BLaER1 (cell line): ENCODE measurements around the gene TPCN2.
A peak's percentile ranks its signal among the peaks of the same experiment; 100 is the strongest.

ENCODE experiments used
- H3K27ac ChIP-seq: shearing (Covaris generic); formaldehyde crosslinking; 2 replicates; pipeline ENCODE4 v1.8.1; 2022
- H3K27me3 ChIP-seq: shearing (Covaris generic); formaldehyde crosslinking; 2 replicates; pipeline ENCODE4 v1.8.1; 2022
- H3K36me3 ChIP-seq: shearing (Covaris generic); formaldehyde crosslinking; 2 replicates; pipeline ENCODE4 v1.8.1; 2022
- H3K4me1 ChIP-seq: shearing (Covaris generic); formaldehyde crosslinking; 2 replicates; pipeline ENCODE4 v1.8.1; 2022
- H3K4me2 ChIP-seq: shearing (Covaris generic); formaldehyde crosslinking; 2 replicates; pipeline ENCODE4 v1.8.1; 2022
- H3K4me3 ChIP-seq: shearing (Covaris generic); formaldehyde crosslinking; 2 replicates; pipeline ENCODE4 v1.8.1; 2022
- H3K9ac ChIP-seq: shearing (Covaris generic); formaldehyde crosslinking; 2 replicates; pipeline ENCODE4 v1.8.1; 2022
- H3K9me3 ChIP-seq: shearing (Covaris generic); formaldehyde crosslinking; 2 replicates; pipeline ENCODE4 v1.8.1; 2022
- H4K20me1 ChIP-seq: shearing (Covaris generic); formaldehyde crosslinking; 2 replicates; pipeline ENCODE4 v1.8.1; 2022
- Cebpa-rat ChIP-seq: shearing (Covaris generic); IDR thresholded peaks from 2 replicates; pipeline ENCODE4 v1.8.1; 2022

Gene TPCN2

GRCh38 chr11:69100454-69101114 is 51.9 kb downstream of the TPCN2 start:
- Histone ChIP-seq H4K20me1 (peaks cover 100% of the 10 kb centered on the region), H3K36me3 (no peaks in the 10 kb centered on the region; the same call in 1 of the 2 replicates), H3K4me2 (no peak overlapping the region), H3K4me3 (no peak overlapping the region), H3K9me3 (no peaks in the 10 kb centered on the region), H3K9ac (no peak overlapping the region), H3K4me1 (peaks cover 25% of the 10 kb centered on the region), H3K27ac (no peak overlapping the region), H3K27me3 (peaks cover 14% of the 10 kb centered on the region; the same call in 1 of the 2 replicates)
- no peak for TF ChIP-seq Cebpa-rat

- TF ChIP-seq Cebpa-rat = no peak
- Histone ChIP-seq H3K27me3 (peaks cover 14% of the 10 kb centered on the region; the same call in 1 of the 2 replicates), H3K4me2 (no peak overlapping the region), H3K4me1 (peaks cover 31% of the 10 kb centered on the region), H3K9me3 (no peaks in the 10 kb centered on the region), H3K9ac (no peak overlapping the region), H3K36me3 (no peaks in the 10 kb centered on the region; the same call in 1 of the 2 replicates), H4K20me1 (peaks cover 100% of the 10 kb centered on the region), H3K27ac (no peak overlapping the region), H3K4me3 (no peak overlapping the region)
Measured at GRCh38 chr11:69101115-69101791, 52.5 kb downstream of the TPCN2 start.

GRCh38 chr11:69101792-69102695 is 53.3 kb downstream of the TPCN2 start:
- H3K4me3 ChIP-seq = no peak overlapping the region
- peaks cover 34% of the 10 kb centered on the region for H3K4me1 ChIP-seq
- H4K20me1 ChIP-seq = peaks cover 98% of the 10 kb centered on the region
- H3K9ac ChIP-seq = no peak overlapping the region
- no peak overlapping the region for H3K4me2 ChIP-seq
- TF ChIP-seq Cebpa-rat = no peak
- H3K27me3 ChIP-seq = peaks cover 14% of the 10 kb centered on the region; the same call in 1 of the 2 replicates
- H3K27ac ChIP-seq = no peak overlapping the region
- no peaks in the 10 kb centered on the region for H3K36me3 ChIP-seq
- H3K9me3 ChIP-seq = 0 out of 2 replicates have a peak, but pooled peaks cover 1% of the 10 kb centered on the region

- peaks cover 27% of the 10 kb centered on the region for H3K4me1 ChIP-seq
- no peak overlapping the region for H3K27ac ChIP-seq
- H3K27me3 ChIP-seq = peaks cover 14% of the 10 kb centered on the region; the same call in 1 of the 2 replicates
- no peak for TF ChIP-seq Cebpa-rat
- no peak overlapping the region for H3K9ac ChIP-seq
- peaks cover 10% of the 10 kb centered on the region; the same call in 1 of the 2 replicates for H3K9me3 ChIP-seq
- no peak overlapping the region for H3K4me2 ChIP-seq
- peaks cover 89% of the 10 kb centered on the region for H4K20me1 ChIP-seq
- H3K4me3 ChIP-seq = no peak overlapping the region
- H3K36me3 ChIP-seq = no peaks in the 10 kb centered on the region
Measured at GRCh38 chr11:69102732-69103615, 54.2 kb downstream of the TPCN2 start.

DNA sequence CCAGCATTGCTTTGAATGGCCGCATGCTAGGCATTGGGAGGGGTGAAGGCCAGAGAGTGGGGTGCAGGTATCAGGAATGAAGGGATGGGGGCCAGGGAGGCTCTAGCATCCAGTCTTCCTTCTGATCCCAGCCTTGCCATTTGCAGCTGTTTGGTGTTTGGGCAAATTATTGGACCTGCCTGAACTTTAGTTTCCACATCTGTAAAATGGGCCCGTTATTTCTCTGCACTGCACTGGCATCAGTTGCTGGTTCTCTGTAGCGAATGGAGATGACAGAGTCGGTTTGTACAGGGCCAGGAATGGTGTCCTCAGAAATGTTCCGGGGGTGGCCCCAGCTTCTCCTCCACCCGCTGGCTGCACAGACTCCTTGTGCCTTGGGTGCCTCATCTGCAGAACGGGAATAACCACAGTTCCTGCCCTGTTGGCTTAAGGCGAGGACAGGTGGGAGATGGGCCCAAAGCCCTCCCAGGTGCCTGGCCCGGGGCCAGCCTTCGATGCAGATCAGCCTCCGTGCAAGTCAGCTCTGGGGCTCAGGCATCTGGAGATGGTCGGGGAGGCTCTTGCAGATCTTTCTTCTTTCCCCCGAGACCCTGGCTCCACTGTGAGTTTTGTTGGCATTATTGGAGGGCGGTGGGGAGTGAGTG is 55.6 kb downstream of the TPCN2 start:
- H3K27me3 ChIP-seq = peaks cover 14% of the 10 kb centered on the region; the same call in 1 of the 2 replicates
- H3K27ac ChIP-seq = no peak overlapping the region
- peaks cover 75% of the 10 kb centered on the region for H4K20me1 ChIP-seq
- H3K9ac ChIP-seq = no peak overlapping the region
- no peak overlapping the region for H3K4me2 ChIP-seq
- TF ChIP-seq Cebpa-rat = no peak
- peaks cover 22% of the 10 kb centered on the region for H3K4me1 ChIP-seq
- H3K4me3 ChIP-seq = no peak overlapping the region
- H3K36me3 ChIP-seq = no peaks in the 10 kb centered on the region
- H3K9me3 ChIP-seq = peaks cover 16% of the 10 kb centered on the region; the same call in 1 of the 2 replicates

DNA sequence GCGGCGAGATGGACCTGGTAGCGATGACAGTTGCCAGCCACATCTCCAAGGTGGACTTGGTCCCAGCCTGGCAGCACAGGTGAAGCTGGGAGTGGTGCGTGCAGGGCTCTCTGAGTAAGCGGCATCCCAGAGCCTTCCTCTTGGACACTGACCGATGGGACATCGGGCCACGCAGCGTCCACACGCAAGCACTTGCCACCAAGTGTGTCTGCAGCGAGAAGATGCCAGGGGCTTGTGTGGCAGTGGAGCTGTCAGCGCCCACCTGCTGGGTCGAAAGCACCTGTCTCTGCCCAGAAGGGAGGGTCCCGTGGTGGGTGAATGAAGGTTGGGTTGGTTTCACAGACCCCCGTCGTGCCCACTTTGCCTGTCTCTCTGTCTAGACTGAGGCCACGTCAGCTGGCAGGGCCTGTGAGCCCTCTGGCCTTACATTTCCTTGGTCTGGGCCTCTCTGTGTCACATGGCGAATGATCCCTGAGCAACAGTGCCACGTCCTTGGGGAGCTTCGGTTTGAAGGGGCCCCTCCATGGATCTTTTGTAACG is 56.2 kb downstream of the TPCN2 start:
- Histone ChIP-seq H3K4me3 (no peak overlapping the region), H3K4me1 (peaks cover 18% of the 10 kb centered on the region), H3K36me3 (no peaks in the 10 kb centered on the region), H3K9ac (no peak overlapping the region), H3K9me3 (peaks cover 16% of the 10 kb centered on the region; the same call in 1 of the 2 replicates), H3K27me3 (peaks cover 14% of the 10 kb centered on the region; the same call in 1 of the 2 replicates), H4K20me1 (peaks cover 69% of the 10 kb centered on the region), H3K27ac (no peak overlapping the region), H3K4me2 (peak overlapping the region; percentile 28; the same call in 1 of the 2 replicates)
- no peak for TF ChIP-seq Cebpa-rat

GRCh38 chr11:69105461-69106030 is 56.8 kb downstream of the TPCN2 start:
- H3K4me1 ChIP-seq = peaks cover 18% of the 10 kb centered on the region
- H3K4me2 ChIP-seq = peak overlapping the region; percentile 28; the same call in 1 of the 2 replicates
- H3K9me3 ChIP-seq = peaks cover 16% of the 10 kb centered on the region; the same call in 1 of the 2 replicates
- H3K27me3 ChIP-seq = peaks cover 14% of the 10 kb centered on the region; the same call in 1 of the 2 replicates
- H3K4me3 ChIP-seq = no peak overlapping the region
- peaks cover 63% of the 10 kb centered on the region for H4K20me1 ChIP-seq
- no peaks in the 10 kb centered on the region for H3K36me3 ChIP-seq
- TF ChIP-seq Cebpa-rat = no peak
- H3K9ac ChIP-seq = no peak overlapping the region
- H3K27ac ChIP-seq = no peak overlapping the region
